GM23248 (cell line): ENCODE data around the gene RELN.

Experiments
- EZH2 ChIP-seq: fragments of 200-600 bp; sonication (generic); IDR thresholded peaks from 2 replicates; pipeline ENCODE4 v1.6.1; 2018; ENCODE audit warnings: antibody characterized with exemption, mild to moderate bottlenecking; ENCODE audit not compliant: insufficient read depth, poor library complexity, severe bottlenecking
- EZH2phosphoT487 ChIP-seq: fragments of 200-600 bp; sonication (generic); IDR thresholded peaks from 2 replicates; pipeline ENCODE4 v1.6.1; 2018; ENCODE audit warnings: antibody characterized with exemption, moderate library complexity, mild to moderate bottlenecking, low read depth; ENCODE audit not compliant: insufficient read depth

DNA sequence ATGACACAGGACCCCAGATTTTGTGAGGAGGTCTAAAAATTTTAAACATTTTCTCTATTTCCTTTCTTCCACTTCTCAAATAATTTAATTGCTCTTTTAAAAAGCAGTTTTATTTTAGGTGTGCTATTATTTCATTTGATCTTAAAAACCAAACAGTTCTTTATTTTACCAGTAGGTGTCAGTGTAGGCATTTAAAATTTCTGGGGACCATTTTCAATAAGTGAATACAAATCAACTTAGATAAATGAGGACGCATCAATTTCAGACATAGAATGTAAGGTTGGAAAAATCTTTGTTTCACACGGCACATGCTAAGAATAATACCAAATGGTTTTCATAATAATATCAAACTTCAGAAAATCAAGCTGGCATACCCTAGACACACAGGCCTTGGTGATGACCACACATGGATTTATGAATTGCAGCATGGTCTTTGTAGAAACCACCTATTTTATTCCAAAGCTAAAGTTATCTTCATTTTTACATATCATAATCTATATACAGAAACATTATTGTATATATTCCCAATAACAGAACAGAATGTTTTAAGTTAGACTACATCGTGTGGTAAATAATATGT is 415.9 kb downstream of the RELN start:
- TF ChIP-seq EZH2 = no peak
- no peak for TF ChIP-seq EZH2phosphoT487
